GM18861 (cell line): ENCODE results near the gene SPIN2A.
"Not testable (repeated sequence)": the region's sequence is repeated elsewhere in the genome, so short reads cannot be mapped to it uniquely, and the experiment has no call there.

Experiments used
- ATAC-seq: cut with Tn5 transposase; IDR thresholded peaks from one replicate; pipeline ENCODE4 v1.9.1; 2021; ENCODE audit not compliant: unreplicated experiment

Gene SPIN2A

DNA sequence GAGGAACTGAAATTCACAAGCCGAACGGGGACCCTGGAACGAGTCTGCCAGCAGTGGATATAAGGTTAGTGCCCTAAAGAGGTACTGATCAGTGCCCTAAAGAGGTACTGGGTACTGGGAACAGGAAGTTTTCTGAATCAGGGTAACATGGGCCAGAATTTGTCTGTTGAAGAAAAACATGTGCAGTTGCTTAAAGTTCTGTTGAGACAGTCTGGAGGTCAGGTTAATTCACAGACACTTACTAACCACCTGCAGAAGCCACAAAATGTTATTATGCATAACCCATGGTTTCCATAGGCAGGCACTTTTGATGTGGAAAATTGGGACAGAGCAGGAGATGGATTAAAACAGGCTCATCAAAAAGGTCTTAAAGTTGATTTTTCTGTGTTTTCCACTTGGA is 33.7 kb downstream of the SPIN2A start:
- no peak for ATAC-seq

DNA sequence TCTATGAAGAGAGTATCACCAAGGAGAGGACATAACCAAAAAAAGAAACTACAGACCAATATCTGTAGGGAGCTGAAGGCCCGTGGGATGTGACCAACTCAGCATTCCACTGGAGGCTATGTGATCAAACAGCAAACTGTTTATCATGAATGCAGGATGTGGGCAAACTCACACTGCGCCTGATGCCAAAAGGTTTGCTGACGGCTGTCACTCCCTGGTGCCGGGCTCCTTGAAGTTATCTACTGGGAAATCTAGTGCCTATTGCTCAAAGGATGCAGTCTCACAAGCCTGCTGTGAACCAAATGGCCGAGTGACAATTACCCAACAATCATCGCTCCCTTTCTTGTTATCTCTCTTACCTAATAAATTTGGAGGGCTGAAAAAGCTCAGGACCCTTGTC is 34.3 kb downstream of the SPIN2A start:
- ATAC-seq = not testable (repeated sequence)
